G401 (cell line): ENCODE results near the gene BCLAF3. TPM values are rescaled to one million over a fixed set of nuclear protein-coding genes. Genes with fewer than 3 reads are reported as not detected.

Experiments used
- DNase-seq: peaks from one replicate; pipeline ENCODE4 v3.0.0-alpha.2; 2015; ENCODE audit warnings: low spot score
- in situ Hi-C: cut with HindIII; loops from 2 replicates; pipeline ENCODE4 v1.10.0; 2016; ENCODE audit warnings: low sequenced_read_pairs, mixed read lengths
- total RNA-seq: library from RNA; depleted of rRNA; stranded (reverse); fragments of >200 nt; shearing (Covaris generic); gene quantifications from 2 replicates; pipeline ENCODE4 v1.2.3, GENCODE V29; 2014; rRNA removed

BCLAF3 gene
- total RNA-seq, result 2.8 and 4.1 TPM in 2 replicates

DNA sequence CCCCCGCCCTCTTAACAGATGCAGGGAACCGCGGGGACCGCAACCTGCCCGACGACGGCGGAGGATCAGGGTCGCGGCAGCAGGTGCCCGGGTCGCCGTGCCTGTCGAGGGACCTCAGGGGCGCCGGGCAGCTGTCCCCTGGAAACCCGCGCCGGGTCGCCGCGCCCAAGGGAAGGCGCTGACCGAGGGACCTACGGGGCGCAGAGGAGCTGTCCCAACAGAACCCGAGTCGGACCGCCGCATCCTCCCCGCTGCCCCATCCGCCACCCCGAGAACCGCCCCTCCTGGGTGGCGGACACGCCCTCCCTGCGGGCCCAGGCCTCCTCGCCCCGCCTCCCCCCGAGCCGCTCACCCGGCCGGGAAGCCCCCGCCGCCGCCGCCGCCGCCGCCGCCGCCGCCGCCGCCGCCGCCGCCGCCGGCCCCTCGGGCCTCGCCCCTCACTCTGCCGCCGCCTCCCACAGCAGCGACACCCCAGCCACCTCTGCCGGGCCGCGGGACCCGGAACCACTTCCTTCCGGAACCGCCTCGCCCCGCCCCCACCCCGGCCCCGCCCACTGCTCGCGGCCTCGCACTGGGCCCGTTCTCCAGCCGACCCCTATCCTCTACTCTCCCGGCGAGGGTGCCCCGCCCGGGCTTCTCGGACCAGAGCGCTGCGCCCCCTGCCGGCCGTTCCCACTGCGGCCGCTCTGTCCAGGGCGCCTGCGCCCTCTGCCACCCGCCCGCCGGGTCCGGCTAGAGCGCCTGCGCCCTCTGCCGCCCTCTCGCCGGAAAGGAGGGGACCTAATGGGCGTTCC is at the start of gene BCLAF3:
TSS of gene BCLAF3 (minus strand) at position 506 of the 794 bp plus-strand sequence. CDS start 20,797 bp downstream, outside the sequence.
- in situ Hi-C loops, result no loop called here
- peak; percentile 81 for DNase-seq

DNA sequence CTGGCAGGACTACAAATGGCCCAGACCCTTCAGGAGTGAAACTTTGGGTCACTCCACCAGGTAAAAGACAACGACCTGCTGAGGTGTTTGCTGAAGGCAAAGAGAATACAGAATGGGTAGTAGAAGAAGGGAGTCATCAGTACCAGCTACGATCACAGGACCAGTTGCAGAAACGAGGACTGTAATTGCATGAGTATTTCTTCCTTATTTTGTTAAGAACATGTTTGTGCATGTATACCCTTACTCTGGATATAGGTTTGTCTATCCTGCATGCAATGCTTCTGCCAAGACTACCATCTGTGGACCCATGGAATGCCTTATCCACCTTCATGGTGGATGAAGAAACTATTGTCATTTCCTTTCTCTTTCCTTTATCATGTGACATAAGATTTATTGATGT is 48.1 kb upstream of the BCLAF3 start:
- DNase-seq, result no peak
- in situ Hi-C loops, result no loop called here

DNA sequence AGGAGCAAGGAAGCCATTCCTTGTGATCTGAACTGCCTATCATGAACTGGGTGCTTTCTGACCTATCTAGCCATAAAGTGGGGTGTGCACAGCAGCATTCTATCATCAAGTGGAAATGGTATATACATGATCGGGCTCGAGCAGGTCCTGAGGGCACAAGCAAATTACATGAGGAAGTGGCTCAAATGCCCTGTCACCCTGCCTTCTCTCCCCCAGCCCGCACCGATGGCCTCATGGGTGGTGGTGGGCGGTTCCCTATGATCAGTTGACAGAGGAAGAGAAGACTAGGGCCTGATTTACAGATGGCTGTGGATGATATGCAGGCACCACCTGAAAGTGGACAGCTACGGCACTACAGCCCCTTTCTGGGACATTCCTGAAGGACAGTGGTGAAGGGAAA is 46.3 kb upstream of the BCLAF3 start:
- DNase-seq, result no peak
- in situ Hi-C loops, result no loop called here

DNA sequence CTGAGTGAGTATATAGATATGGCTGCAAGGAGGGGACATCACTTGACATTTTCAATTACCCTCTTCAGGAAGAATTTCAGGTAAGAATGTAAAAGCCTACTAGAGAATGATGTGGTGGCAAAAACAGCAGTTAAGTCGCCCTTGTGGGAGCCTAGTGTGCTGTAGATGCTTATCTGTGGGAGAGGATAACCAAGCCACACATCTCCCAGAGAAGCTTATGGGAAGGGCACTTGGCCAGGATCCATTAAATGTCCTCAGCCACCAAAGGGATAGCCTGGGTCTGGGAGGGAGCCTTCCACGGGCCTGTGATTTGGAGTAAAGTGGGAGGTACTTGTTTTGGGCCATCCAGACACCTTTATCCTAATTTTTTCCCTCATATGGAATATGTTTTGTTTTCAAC is 41.3 kb upstream of the BCLAF3 start:
- no peak for DNase-seq
- in situ Hi-C loops, result no loop called here

DNA sequence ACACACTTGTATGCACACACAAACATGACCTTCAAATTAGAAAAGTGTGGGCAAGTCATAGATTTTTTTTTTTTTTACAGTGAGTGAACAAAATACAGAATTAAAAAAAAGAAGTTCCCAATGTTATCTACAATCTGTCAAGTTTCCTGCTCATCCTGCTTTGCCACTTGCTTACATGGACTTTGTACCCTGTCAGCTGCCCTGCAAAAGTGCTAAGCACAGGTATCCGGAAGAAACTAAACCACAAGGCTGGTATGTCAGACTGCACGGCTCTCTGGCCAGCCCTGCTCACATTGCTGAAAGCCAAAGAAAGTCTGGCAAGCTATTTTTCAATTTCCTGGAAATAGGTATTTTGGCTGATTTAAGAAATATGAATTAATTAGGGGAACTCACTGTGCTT is 38.9 kb upstream of the BCLAF3 start:
- no peak for DNase-seq
- in situ Hi-C loops, result no loop called here

DNA sequence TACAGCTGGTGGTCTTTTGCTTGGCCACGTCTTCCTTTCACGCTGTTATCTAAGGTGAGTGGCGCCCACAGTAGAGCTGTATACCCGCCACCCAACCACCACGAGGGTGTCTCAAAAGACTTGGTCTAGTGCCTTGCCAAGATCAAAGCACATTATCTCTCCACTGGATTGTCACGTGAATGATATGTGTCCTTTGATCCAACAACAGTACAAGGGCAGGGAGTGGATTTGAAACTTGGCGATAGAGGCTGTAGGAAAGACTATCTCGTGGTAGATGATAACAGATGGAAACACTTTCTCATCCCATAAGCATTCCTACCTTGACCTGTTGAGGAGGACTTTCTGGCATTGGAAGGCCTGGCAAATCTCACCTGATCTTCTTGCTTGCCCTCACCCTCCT is 37.7 kb upstream of the BCLAF3 start:
- in situ Hi-C loops, result no loop called here
- no peak for DNase-seq

DNA sequence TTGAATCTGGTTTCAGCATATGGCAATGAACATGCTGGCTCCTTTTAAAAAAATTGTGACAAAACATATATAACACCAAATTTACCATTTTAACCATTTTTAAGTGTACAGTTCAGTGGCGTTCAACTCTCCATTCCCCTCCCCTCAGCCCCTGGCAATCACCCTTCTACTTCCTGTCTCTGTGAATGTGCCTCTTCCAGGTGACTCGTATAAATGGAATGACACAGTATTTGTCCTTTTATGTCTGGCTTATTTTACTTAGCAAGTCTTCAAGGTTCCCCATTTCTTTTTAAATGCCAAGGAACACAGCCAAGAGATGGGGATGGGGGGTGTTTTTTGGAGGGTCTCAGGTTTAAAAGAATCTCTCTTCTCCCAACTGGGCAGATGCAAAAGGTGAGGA is 35.4 kb upstream of the BCLAF3 start:
- no peak for DNase-seq
- in situ Hi-C loops, result no loop called here

DNA sequence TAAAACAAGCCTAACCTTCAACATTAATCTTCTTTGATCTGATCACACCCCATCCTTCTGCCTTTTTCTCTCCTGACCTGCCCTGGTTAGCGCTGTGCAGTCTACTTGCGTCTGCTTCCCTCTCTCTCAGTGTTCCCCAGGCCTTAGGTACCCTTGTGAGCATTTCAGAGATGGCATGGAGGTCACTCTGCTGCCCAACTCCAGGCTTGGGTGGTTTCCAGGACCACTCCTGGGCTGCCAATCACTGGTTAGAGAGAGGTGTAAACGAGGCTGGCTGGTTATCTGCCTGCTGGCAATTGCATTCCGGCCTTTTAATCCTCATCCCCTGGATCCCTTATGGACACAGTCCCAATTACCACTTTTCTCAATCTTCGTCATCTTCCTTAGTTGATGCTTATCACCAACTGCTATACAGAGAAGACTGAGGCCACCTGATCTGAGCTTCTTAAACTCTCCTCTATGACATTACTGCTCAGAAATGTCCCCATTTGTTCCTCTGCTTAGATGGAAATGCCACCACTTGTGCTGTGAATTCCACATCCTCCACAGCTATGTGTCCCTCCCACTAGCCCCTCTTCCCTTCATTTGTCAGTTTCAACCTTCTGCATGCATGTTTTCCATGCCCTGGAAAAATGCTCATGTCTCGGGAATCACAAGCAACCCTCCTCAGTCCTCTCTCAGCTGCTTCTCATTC is 29.0 kb upstream of the BCLAF3 start:
- in situ Hi-C loops, result no loop called here
- DNase-seq, result no peak

DNA sequence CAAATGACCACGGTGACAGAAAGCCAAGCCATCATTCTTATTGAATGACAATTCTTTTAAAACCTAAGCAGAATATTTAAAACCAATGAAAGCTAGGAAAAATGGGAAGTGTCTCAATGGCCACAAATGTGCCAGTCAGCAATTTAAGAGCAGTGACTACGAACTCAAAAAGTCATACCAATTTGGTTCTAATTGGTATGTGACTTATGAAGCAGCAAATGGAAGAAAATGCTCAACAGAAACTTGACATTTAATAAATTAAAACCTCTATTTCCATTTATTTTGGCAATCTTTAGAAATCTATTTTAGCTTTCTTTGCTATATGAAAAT is 25.7 kb upstream of the BCLAF3 start:
- no peak for DNase-seq
- in situ Hi-C loops, result no loop called here

DNA sequence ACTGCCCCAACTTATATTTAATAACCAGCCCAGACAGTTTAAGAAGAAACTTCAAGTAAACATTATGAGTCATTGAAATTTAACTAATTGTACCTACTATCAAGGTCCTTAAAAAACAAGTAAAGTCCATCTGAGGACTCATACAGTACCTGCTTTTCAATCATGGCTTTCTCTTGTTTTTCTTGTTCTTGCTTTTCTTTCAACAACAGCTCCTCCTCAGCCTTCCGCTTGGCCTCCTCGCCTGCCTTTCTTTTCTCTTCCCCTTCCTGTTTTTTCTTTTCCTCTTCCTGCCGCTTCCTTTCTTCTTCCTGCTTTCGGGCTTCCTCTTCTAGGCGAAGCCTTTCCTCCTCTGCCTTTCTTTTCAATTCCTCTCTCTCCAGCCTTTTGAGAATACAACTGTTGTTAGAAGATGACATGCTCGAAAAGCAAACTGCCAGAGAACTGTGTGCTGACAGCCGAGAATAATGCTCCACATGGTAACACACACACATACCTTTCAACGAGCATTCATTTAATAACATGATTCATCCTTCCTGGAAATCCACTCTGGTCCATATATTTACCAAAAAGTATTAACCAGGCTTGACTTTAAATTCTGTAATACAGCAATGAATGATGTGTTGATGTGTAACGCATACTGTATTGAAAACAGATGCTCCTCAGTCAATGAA is 25.2 kb upstream of the BCLAF3 start:
- in situ Hi-C loops, result no loop called here
- no peak for DNase-seq

DNA sequence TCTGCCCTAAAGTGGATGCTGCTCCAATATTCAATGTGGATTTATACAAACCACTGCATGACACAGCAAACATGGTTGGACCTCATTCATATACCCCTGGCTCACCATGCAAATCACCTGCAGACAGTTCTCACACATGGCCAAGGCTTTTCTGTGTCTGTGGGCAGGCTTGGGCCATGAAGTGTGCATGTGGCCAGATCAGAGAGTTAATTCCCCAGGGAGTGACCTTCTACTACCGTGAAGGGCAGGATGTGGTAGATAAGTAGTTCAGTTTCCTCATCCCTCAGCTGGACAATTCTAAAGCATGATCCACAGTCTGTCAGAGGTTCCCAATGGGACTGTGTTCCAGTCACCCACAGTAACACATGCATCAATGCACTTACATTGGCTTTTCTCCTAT is 24.6 kb upstream of the BCLAF3 start:
- in situ Hi-C loops, result no loop called here
- DNase-seq, result no peak

DNA sequence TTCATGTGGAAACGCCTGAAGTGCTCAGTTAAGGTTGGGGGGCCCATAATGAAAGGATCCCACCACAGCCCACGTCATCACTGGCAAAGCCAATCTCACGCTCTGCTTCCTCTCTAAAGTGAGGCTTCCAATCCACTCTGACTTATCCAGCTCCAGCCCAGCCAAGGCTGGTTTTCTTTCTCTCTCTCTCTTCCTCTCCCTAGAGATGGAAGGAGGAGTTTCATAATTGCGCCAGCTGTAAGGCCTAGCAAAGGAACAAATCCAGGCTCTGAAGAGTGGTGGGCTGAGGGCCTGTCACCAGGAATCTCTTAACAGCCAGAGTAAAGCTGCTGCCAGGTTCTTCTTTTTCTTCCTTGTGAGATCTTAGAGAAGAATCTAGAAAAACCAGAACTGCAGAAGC is 20.7 kb upstream of the BCLAF3 start:
- in situ Hi-C loops, result no loop called here

DNA sequence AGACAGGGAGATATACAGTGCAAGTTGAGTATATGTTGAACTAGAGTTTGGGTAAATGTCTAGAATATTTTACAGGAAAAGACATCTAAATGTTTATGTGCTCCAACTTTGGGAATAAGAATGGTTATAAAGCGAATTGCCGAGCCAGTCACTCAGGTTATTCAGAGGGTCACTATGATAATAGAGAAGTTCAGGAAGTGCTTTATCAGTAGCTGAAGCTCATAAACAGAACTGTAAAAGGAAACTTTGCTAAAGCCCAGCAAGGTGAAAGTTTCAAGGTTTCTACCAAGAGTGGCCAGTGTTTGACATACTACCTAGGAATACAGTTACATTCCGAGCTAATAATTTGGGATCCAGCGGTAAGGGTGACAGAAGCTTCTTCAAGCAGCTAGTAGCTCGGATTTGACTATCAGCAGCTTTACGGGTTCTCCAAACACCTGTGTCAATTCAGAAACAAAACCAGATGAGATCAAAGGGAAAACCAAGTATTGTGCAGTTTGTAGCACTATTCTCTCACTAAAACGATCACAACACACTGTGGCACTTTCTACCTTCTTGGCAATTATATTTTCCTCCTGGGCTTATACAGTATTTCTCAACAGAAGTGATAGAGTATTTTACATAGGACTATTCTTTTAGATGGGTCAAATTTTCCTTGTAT is 17.2 kb upstream of the BCLAF3 start:
- in situ Hi-C loops, result no loop called here
- no peak for DNase-seq

More for the DNA sequence above, 20.7 kb upstream of the BCLAF3 start:
- no peak for DNase-seq

DNA sequence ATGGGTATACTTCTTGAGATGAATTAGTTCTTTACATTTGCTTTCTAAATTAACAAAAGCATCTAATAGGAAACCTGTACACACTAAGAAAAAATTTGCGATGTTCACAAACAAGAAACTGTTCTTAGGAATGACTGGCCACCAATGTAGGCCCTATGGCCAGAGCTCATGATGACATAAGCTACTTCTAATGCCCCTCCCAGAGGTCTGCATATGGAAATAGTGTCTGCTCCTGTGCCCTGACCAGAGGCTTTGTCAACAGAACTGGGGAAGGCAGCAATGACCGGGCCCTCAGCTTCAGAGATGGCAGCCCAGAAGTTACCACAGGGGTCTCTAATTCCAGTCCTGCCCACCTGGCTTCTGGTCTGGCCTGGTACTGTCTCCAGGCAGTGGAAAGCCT is 15.0 kb upstream of the BCLAF3 start:
- DNase-seq, result no peak
- in situ Hi-C loops, result no loop called here

DNA sequence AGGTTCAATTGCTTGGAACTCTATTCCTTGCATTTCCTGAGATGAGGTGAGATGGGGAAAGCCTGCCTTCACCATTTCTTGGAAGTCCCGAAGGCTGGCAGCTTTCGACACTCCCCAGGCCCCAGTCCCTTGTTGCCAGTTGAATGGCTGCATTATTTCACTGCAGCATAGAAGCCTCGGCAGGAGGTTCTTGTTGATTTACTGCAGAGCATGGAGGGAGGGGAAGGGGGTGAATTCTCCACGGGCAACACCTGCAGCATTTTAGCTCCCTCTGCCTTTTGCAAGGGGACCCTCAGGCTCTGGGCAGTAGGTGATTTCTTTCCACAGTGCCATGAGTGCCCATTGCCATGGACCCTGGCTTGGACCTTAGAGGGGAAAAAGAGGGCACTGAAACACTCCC is 10.7 kb upstream of the BCLAF3 start:
- no peak for DNase-seq
- in situ Hi-C loops, result no loop called here

DNA sequence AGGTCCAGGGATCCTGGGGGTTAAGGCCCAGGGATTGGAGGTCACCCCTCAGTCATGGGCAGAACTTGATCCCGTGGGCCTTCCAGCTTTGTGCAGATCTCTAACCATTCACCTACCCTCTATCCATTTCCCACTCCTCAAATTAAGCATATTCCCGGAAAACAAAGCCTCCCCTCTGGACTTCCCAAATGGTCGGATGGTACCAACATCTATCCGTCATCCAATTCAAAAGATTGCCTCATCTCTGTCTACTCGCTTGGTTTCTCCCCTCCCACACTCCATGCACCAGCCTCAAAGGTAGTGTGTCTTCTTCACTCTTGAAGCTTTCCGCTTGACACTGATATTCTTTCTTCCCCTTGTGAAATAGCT is 473 bp upstream of the BCLAF3 start:
- DNase-seq, result no peak
- in situ Hi-C loops, result no loop called here

DNA sequence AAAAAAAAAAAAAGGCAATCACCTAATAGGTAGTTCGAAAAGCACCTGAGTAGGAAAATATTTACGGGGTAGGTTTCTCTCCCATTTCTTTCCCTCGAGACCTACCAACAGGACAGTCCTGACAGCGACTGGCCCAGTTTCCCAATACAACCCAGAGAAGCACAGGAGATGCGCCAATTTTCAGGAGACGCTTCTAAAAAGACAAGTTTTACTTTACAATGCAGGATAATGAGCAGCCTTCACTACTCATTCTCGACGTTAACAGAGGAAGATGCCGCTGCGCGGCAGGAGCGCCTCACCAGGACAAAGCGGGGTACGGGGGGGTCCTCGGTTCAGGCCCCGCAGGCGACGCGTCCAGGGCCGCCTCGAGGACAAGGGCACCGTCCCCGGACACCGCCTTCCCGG is 708 bp downstream of the BCLAF3 start:
- peak; percentile 29 for DNase-seq
- in situ Hi-C loops, result no loop called here

DNA sequence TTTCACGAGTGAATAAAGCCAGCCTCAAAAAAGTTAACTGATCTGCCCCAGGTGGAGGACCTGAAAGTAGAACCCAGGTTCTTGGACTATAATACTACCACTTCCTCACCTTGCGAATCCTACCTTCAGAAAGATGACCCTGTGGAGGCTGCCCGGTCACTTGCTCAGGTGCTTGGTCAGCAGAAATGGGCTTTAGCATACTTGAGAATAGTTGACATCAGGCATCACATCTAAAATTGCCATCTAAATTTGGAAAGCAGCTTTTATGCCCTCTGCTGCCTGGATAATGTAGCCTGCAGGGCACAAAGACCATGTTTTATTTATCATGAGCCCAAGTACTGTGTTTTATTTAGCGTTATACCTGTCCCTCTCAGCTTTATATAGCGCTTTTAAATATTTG is 3.0 kb downstream of the BCLAF3 start:
- in situ Hi-C loops, result no loop called here
- DNase-seq, result no peak

DNA sequence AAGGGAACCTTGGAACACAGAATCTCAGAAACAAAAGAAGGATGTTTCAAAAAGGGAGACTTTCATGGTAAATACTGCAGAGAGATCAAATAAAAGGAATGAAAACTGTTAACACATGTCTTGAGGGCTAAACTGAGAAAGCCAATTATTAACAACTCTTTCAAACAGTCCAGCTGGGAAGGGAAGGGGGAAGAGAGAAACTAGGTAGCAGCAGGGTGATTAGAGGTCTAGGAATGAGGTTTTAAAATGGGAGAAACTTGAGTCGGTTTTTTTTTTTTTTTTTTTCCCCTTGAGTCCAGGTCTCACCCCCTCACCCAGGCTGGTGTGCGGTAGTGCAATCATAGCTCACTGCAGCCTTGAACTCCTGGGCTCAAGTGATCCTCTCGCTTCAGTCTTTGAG is 4.3 kb downstream of the BCLAF3 start:
- in situ Hi-C loops, result no loop called here
- no peak for DNase-seq

DNA sequence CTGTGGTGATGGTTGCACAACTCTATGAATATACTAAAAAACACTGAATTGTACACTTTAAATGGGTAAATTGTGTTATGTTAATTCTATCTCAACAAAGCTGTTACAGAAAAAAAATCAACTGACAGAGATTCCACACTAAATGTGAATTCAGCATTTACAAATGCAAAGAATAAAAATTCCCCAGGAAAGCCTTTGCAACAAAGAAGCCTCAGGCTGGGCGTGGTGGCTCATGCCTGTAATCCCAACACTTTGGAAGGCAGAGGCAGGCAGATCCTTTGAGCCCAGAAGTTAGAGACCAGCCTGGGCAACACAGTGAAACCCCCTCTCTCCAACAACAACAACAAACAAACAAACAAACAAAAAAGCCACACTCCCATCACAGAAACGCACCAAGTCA is 8.9 kb downstream of the BCLAF3 start:
- DNase-seq, result no peak
- in situ Hi-C loops, result no loop called here
